ENCODE data around the gene QRICH2.
"Not testable (repeated sequence)": the region's sequence is repeated elsewhere in the genome, so short reads cannot be mapped to it uniquely, and the experiment has no call there.

The QRICH2 gene

GRCh38 chr17:76246080-76247066 lies 61.7 kb downstream of the QRICH2 start:
- peak; percentile 67 for DNase-seq

GRCh38 chr17:76244721-76245120 lies 63.4 kb downstream of the QRICH2 start:
- not testable (repeated sequence) for DNase-seq

GRCh38 chr17:76243826-76244679 lies 64.0 kb downstream of the QRICH2 start:
- DNase-seq, result no peak

GRCh38 chr17:76241691-76242255 lies 66.3 kb downstream of the QRICH2 start:
- no peak for DNase-seq

- DNase-seq, result no peak
These were observed 66.9 kb downstream of the QRICH2 start for GRCh38 chr17:76241204-76241538.

- DNase-seq, result peak; percentile 60
These were observed 67.4 kb downstream of the QRICH2 start, which contains the start of gene RNF157 for GRCh38 chr17:76240461-76241203. TSS of gene RNF157 (minus strand) at chr17:76240493. CDS start at chr17:76240240, 253 bp downstream.

GRCh38 chr17:76239538-76240274 lies 68.4 kb downstream of the QRICH2 start:
- no peak for DNase-seq

GRCh38 chr17:76238847-76239537 lies 69.1 kb downstream of the QRICH2 start:
- no peak for DNase-seq

GRCh38 chr17:76237859-76238313 lies 70.2 kb downstream of the QRICH2 start:
- no peak for DNase-seq

GRCh38 chr17:76236603-76237002 lies 71.5 kb downstream of the QRICH2 start:
- no peak for DNase-seq

- no peak for DNase-seq
These were observed 72.2 kb downstream of the QRICH2 start for GRCh38 chr17:76235883-76236282.

- no peak for DNase-seq
These were observed 73.8 kb downstream of the QRICH2 start for GRCh38 chr17:76234354-76234679.

- DNase-seq, result no peak
These were observed 74.3 kb downstream of the QRICH2 start for GRCh38 chr17:76233588-76234353.

- DNase-seq, result no peak
These were observed 75.7 kb downstream of the QRICH2 start for GRCh38 chr17:76232342-76232741.

- not testable (repeated sequence) for DNase-seq
These were observed 81.3 kb downstream of the QRICH2 start for GRCh38 chr17:76226749-76227148.

- not testable (repeated sequence) for DNase-seq
These were observed 82.5 kb downstream of the QRICH2 start for GRCh38 chr17:76225373-76226086.
